Panc1 (cell line): Measurements from ENCODE around the gene NAGA. TPM values are rescaled to one million over a fixed set of nuclear protein-coding genes. Genes with fewer than 3 reads are reported as not detected.

Source experiments
- ATAC-seq: fragments of 200-7000 bp; cut with Tn5 transposase; 2 replicates; pipeline ENCODE4 v1.9.1; 2020; ENCODE audit warnings: mild to moderate bottlenecking, moderate library complexity
- BruUV-seq: library from RNA; stranded (reverse); fragments of 400-500 nt; replicated peaks from 2 replicates; lab custom pipeline; 2021; lab: Mats Ljungman, UMichigan
- CTCF ChIA-PET: fragments of 300-600 bp; sonication (Branson Sonifier 250); formaldehyde crosslinking; loops from one replicate; lab custom pipeline; 2022; ENCODE audit warnings: antibody characterized with exemption; lab: Charles Lee
- POLR2A ChIA-PET: fragments of 300-600 bp; sonication (Branson Sonifier 250); formaldehyde crosslinking; loops from one replicate; lab custom pipeline; 2022; ENCODE audit warnings: antibody characterized with exemption; lab: Charles Lee
- DNase-seq: peaks from one replicate; pipeline ENCODE4 v3.0.0-alpha.2; 2010; ENCODE audit warnings: low read depth, low spot score
- H3K27ac ChIP-seq: 2 replicates; pipeline ENCODE4 v1.5.1; 2011; ENCODE audit warnings: mild to moderate bottlenecking, low read length, inconsistent platforms
- H3K27me3 ChIP-seq: fragments of 200-500 bp; sonication (Bioruptor generic); 2 replicates; pipeline ENCODE4 v1.6.0; 2014; ENCODE audit warnings: low read length, inconsistent platforms; ENCODE audit not compliant: control insufficient read depth, insufficient read depth
- H3K36me3 ChIP-seq: fragments of 200-500 bp; sonication (Bioruptor generic); 2 replicates; pipeline ENCODE4 v1.5.1; 2014; ENCODE audit warnings: inconsistent platforms, mild to moderate bottlenecking, low read length, moderate library complexity; ENCODE audit not compliant: control insufficient read depth, insufficient read depth
- H3K4me1 ChIP-seq: 2 replicates; pipeline ENCODE4 v1.5.1; 2011; ENCODE audit warnings: inconsistent platforms, mild to moderate bottlenecking, low read length, moderate library complexity; ENCODE audit not compliant: control insufficient read depth, insufficient read depth
- H3K4me3 ChIP-seq, 2 experiments: 2 replicates each; pipeline ENCODE4 v1.5.1; 2011 to 2012; ENCODE audit warnings: low read depth in 2 of 2, low read length in 2 of 2, mild to moderate bottlenecking in 2 of 2, inconsistent platforms in 1 of 2, moderate library complexity in 1 of 2
- H3K9me3 ChIP-seq: fragments of 200-500 bp; sonication (Bioruptor generic); 2 replicates; pipeline ENCODE4 v1.5.1; 2014; ENCODE audit warnings: low read depth, mild to moderate bottlenecking, inconsistent platforms, low read length, moderate library complexity; ENCODE audit not compliant: control insufficient read depth, insufficient read depth
- POLR2AphosphoS5 ChIP-seq: IDR thresholded peaks from 2 replicates; pipeline ENCODE4 v1.6.1; 2012; ENCODE audit warnings: mild to moderate bottlenecking, low read depth, low read length, moderate library complexity
- SIN3A ChIP-seq: IDR thresholded peaks from 2 replicates; pipeline ENCODE4 v1.6.1; 2012; ENCODE audit warnings: low read depth, mild to moderate bottlenecking, low read length, moderate library complexity, borderline replicate concordance; ENCODE audit not compliant: insufficient read depth
- TCF7L2 ChIP-seq: IDR thresholded peaks from 2 replicates; pipeline ENCODE4 v1.6.1; 2011; ENCODE audit warnings: mild to moderate bottlenecking, low read depth, low read length, inconsistent platforms
- in situ Hi-C: cut with HindIII; loops from 2 replicates; pipeline ENCODE4 v1.10.0; 2016; ENCODE audit warnings: low sequenced_read_pairs, low pct_unique_long_range_greater_than_20kb
- intact Hi-C: fragments of 100-400 bp; cut with micrococcal nuclease; formaldehyde crosslinking; loops from one replicate; pipeline ENCODE4 v1.10.0; 2022; ENCODE audit not compliant: unreplicated experiment
- total RNA-seq: library from RNA; stranded (reverse); gene quantifications from one replicate; pipeline ENCODE4 v1.2.1, GENCODE V29; 2021; ENCODE audit not compliant: unreplicated experiment
- TF ChIP-seq, protein P1 (sequence below), 2 experiments: IDR thresholded peaks; 2 replicates each; pipeline ENCODE4 v1.6.1; 2011 to 2012; ENCODE audit warnings: low read depth in 2 of 2, control low read depth in 1 of 2, low read length in 1 of 2, mild to moderate bottlenecking in 1 of 2, moderate library complexity in 1 of 2; ENCODE audit not compliant: insufficient read depth in 1 of 2
- TF ChIP-seq, protein P2 (sequence below): fragments of 450-650 bp; IDR thresholded peaks from 2 replicates; pipeline ENCODE4 v1.5.1; 2017; ENCODE audit warnings: mild to moderate bottlenecking

Gene NAGA
- total RNA-seq, 1 experiment from 2014 or later = 24.2 TPM

DNA sequence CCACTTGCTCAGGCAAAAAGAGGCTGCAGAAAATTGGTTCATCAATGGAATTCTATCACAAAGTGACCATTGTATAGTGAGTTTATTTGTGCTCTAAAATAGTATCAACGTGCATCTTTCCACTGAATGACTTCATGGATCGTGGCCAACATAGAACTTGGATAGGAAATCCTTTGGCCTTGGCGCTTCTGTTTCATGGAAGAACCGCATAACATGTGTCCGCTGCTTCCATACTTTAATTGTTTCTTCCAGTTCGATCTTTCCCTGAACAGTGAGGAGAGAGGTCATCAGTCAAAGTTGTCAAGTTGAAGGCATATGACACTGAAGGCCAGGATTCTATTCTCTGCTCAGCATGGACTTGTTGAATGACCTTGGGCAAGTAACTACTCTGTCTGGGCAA, 15.4 kb upstream of the NAGA start:
- in situ Hi-C loops (no loop called here), intact Hi-C loops (no loop called here)
- peaks cover 3% of the 10 kb centered on the region; the same call in 1 of the 2 replicates for H3K4me1 ChIP-seq
- BruUV-seq = no TSS peak
- DNase-seq (no peak), ATAC-seq (no peak)
- ChIA-PET CTCF (no interaction called here), POLR2A (no interaction called here)
- H3K27ac ChIP-seq = no peak overlapping the region
- no peaks in the 10 kb centered on the region for H3K27me3 ChIP-seq
- TF ChIP-seq POLR2AphosphoS5 (no peak), SIN3A (no peak), TCF7L2 (no peak)
- TF ChIP-seq, protein P1, sequence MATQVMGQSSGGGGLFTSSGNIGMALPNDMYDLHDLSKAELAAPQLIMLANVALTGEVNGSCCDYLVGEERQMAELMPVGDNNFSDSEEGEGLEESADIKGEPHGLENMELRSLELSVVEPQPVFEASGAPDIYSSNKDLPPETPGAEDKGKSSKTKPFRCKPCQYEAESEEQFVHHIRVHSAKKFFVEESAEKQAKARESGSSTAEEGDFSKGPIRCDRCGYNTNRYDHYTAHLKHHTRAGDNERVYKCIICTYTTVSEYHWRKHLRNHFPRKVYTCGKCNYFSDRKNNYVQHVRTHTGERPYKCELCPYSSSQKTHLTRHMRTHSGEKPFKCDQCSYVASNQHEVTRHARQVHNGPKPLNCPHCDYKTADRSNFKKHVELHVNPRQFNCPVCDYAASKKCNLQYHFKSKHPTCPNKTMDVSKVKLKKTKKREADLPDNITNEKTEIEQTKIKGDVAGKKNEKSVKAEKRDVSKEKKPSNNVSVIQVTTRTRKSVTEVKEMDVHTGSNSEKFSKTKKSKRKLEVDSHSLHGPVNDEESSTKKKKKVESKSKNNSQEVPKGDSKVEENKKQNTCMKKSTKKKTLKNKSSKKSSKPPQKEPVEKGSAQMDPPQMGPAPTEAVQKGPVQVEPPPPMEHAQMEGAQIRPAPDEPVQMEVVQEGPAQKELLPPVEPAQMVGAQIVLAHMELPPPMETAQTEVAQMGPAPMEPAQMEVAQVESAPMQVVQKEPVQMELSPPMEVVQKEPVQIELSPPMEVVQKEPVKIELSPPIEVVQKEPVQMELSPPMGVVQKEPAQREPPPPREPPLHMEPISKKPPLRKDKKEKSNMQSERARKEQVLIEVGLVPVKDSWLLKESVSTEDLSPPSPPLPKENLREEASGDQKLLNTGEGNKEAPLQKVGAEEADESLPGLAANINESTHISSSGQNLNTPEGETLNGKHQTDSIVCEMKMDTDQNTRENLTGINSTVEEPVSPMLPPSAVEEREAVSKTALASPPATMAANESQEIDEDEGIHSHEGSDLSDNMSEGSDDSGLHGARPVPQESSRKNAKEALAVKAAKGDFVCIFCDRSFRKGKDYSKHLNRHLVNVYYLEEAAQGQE (IDR thresholded peaks at IDR 0.05; ENCODE audit: insufficient read depth in 1 of 2, low read depth in 2 of 2, low read length in 1 of 2) = no peak
- TF ChIP-seq, protein P2, sequence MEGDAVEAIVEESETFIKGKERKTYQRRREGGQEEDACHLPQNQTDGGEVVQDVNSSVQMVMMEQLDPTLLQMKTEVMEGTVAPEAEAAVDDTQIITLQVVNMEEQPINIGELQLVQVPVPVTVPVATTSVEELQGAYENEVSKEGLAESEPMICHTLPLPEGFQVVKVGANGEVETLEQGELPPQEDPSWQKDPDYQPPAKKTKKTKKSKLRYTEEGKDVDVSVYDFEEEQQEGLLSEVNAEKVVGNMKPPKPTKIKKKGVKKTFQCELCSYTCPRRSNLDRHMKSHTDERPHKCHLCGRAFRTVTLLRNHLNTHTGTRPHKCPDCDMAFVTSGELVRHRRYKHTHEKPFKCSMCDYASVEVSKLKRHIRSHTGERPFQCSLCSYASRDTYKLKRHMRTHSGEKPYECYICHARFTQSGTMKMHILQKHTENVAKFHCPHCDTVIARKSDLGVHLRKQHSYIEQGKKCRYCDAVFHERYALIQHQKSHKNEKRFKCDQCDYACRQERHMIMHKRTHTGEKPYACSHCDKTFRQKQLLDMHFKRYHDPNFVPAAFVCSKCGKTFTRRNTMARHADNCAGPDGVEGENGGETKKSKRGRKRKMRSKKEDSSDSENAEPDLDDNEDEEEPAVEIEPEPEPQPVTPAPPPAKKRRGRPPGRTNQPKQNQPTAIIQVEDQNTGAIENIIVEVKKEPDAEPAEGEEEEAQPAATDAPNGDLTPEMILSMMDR = no peak
- H3K36me3 ChIP-seq = peaks cover 3% of the 10 kb centered on the region
- no peaks in the 10 kb centered on the region for H3K9me3 ChIP-seq
- H3K4me3 ChIP-seq = no peak overlapping the region

DNA sequence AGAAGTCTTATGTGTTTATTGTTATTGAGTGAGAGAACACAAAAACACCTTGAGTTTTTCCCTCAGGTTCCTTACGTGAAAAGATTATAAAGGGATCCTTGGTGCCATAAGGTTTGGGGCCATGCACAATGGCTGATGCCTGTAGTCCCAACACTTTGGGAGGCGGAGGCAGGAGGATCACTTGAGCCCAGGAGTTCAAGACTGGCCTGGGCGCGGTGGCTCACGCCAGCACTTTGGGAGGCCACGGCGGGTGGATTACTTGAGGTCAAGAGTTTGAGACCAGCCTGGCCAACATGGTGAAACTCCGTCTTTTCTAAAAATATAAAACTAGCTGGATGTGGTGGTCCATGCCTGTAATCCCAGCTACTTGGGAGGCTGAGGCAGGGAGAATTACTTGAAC, 14.3 kb upstream of the NAGA start:
- DNase-seq = no peak
- H3K4me3 ChIP-seq = no peak overlapping the region
- ChIA-PET POLR2A (no interaction called here), CTCF (interaction anchor here (0.6 kb wide), 1 partner anchor 16 kb away, joined by 9 read pairs; no protein-coding TSS in a partner anchor)
- TF ChIP-seq TCF7L2 = no peak
- H3K4me1 ChIP-seq = peaks cover 8% of the 10 kb centered on the region; the same call in 1 of the 2 replicates
- no peaks in the 10 kb centered on the region for H3K9me3 ChIP-seq
- intact Hi-C loops (no loop called here), in situ Hi-C loops (no loop called here)
- H3K27me3 ChIP-seq = no peaks in the 10 kb centered on the region
- peaks cover 3% of the 10 kb centered on the region for H3K36me3 ChIP-seq
- no peak for ATAC-seq
- no peak overlapping the region for H3K27ac ChIP-seq
- no TSS peak for BruUV-seq

DNA sequence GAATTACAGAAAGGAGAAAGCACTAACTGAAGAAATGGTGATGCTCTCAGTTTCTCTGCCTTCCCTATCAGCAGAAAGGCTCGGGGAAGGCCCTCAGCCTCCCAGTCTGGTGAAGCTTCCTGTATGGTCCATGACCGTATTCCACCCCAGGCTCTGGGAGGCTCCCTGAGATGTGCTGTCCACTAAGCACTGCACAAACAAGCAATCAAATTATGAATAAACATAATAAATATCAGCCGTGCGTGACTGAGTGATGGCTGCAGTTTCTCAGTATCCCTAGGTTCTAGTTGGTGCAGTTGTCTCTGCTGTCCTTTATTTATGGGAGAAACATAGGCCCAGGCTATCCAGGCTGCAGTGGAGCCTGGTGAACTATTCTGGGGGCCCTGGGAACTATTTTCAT, 12.5 kb upstream of the NAGA start:
- no TSS peak for BruUV-seq
- POLR2A ChIA-PET = no interaction called here

More for the DNA sequence above, 12.5 kb upstream of the NAGA start:
- DNase-seq = no peak
- intact Hi-C loops (no loop called here), in situ Hi-C loops (no loop called here)
- ATAC-seq = no peak
- H3K4me3 ChIP-seq = no peak overlapping the region
- H3K27me3 ChIP-seq = no peaks in the 10 kb centered on the region
- H3K4me1 ChIP-seq = peaks cover 13% of the 10 kb centered on the region
- peaks cover 3% of the 10 kb centered on the region for H3K36me3 ChIP-seq
- CTCF ChIA-PET = no interaction called here
- TF ChIP-seq, protein P2 = no peak
- TF ChIP-seq TCF7L2 (no peak), POLR2AphosphoS5 (no peak), SIN3A (no peak)
- TF ChIP-seq, protein P1 (IDR thresholded peaks at IDR 0.05; ENCODE audit: insufficient read depth in 1 of 2, low read depth in 2 of 2, low read length in 1 of 2) = no peak
- no peak overlapping the region for H3K27ac ChIP-seq
- no peaks in the 10 kb centered on the region for H3K9me3 ChIP-seq
